Measurements from ENCODE around the gene ABCA4.

- TF ChIP-seq POLR2A (IDR thresholded peaks at IDR 0.05; ENCODE audit: low read depth), result no peak
- TF ChIP-seq CTCF (IDR thresholded peaks at IDR 0.05), result no peak
- TF ChIP-seq EP300 (IDR thresholded peaks at IDR 0.05), result no peak
- TF ChIP-seq POLR2AphosphoS5 (IDR thresholded peaks at IDR 0.05), result no peak
These were observed 9.1 kb downstream of the ABCA4 start for GRCh38 chr1:94111879-94112278.

All from esophagus muscularis mucosa (tissue), 4 donors.